ENCODE data around the gene NLGN3.
A peak's percentile ranks its signal among the peaks of the same experiment; 100 is the strongest.

NLGN3 gene

GRCh38 chrX:71144651-71145050, at the start of gene NLGN3:
TSS of gene NLGN3 (plus strand) at chrX:71144841. CDS start at chrX:71147750, 2,909 bp downstream.
- DNase-seq (ENCODE audit: low read depth in 2 of 2), result no peak

GRCh38 chrX:71095033-71095432, 49.6 kb upstream of the NLGN3 start:
- no peak for DNase-seq (ENCODE audit: low read depth in 2 of 2)

- DNase-seq (ENCODE audit: low read depth in 2 of 2), result peak; percentile 64 to 79
These were observed 49.1 kb upstream of the NLGN3 start, which contains the start of gene FOXO4 for GRCh38 chrX:71095555-71095980. TSS of gene FOXO4 (plus strand) at chrX:71095851. CDS start at chrX:71096529, 678 bp downstream.

GRCh38 chrX:71095981-71096759, 48.5 kb upstream of the NLGN3 start:
- DNase-seq (ENCODE audit: low read depth in 2 of 2), result no peak

- no peak for DNase-seq (ENCODE audit: low read depth in 2 of 2)
These were observed 47.9 kb upstream of the NLGN3 start for GRCh38 chrX:71096760-71097032.

- peak; percentile 39 to 62 for DNase-seq (ENCODE audit: low read depth in 2 of 2)
These were observed 46.3 kb upstream of the NLGN3 start for GRCh38 chrX:71098302-71098701.

GRCh38 chrX:71098951-71099506, 45.6 kb upstream of the NLGN3 start:
- DNase-seq (ENCODE audit: low read depth in 2 of 2), result no peak

GRCh38 chrX:71099736-71100135, 44.9 kb upstream of the NLGN3 start:
- DNase-seq (ENCODE audit: low read depth in 2 of 2), result no peak

GRCh38 chrX:71100581-71101505, 43.8 kb upstream of the NLGN3 start:
- no peak for DNase-seq (ENCODE audit: low read depth in 2 of 2)

GRCh38 chrX:71102292-71102691, 42.3 kb upstream of the NLGN3 start:
- DNase-seq (ENCODE audit: low read depth in 2 of 2), result no peak

- no peak for DNase-seq (ENCODE audit: low read depth in 2 of 2)
These were observed 41.3 kb upstream of the NLGN3 start for GRCh38 chrX:71103110-71103983.

- DNase-seq (ENCODE audit: low read depth in 2 of 2), result no peak
These were observed 39.0 kb upstream of the NLGN3 start for GRCh38 chrX:71105628-71106027.

- DNase-seq (ENCODE audit: low read depth in 2 of 2), result no peak
These were observed 38.2 kb upstream of the NLGN3 start, which contains the start of gene CXorf65 for GRCh38 chrX:71106427-71106826. TSS of gene CXorf65 (minus strand) at chrX:71106740. CDS start at chrX:71106556, 184 bp downstream.

GRCh38 chrX:71107245-71107644, 37.4 kb upstream of the NLGN3 start:
- no peak for DNase-seq (ENCODE audit: low read depth in 2 of 2)

- no peak for DNase-seq (ENCODE audit: low read depth in 2 of 2)
These were observed 36.8 kb upstream of the NLGN3 start for GRCh38 chrX:71107762-71108360.

GRCh38 chrX:71109051-71109450, 35.6 kb upstream of the NLGN3 start:
- DNase-seq (ENCODE audit: low read depth in 2 of 2), result no peak

GRCh38 chrX:71111141-71111843, 33.3 kb upstream of the NLGN3 start, which contains the start of gene IL2RG:
TSS of gene IL2RG (minus strand) at chrX:71111577. CDS start at chrX:71111539, 38 bp downstream.
- DNase-seq (ENCODE audit: low read depth in 2 of 2), result peak; percentile 53 to 60

GRCh38 chrX:71111921-71112431, 32.7 kb upstream of the NLGN3 start:
- DNase-seq (ENCODE audit: low read depth in 2 of 2), result no peak

GRCh38 chrX:71117358-71117757, 27.3 kb upstream of the NLGN3 start:
- DNase-seq (ENCODE audit: low read depth in 2 of 2), result no peak
